AG10803 (cell line): Measurements from ENCODE around the gene PLCXD1.

Experiments used
- DNase-seq: peaks from one replicate; pipeline ENCODE4 v3.0.0; 2010; ENCODE audit warnings: low read depth
- H3K4me3 ChIP-seq: 2 replicates; pipeline ENCODE4 v1.5.1; 2011; ENCODE audit warnings: mild to moderate bottlenecking, low read length, control low read depth
- TF ChIP-seq, protein P1 (sequence below): conservative IDR thresholded peaks from 2 replicates; pipeline ENCODE4 v1.5.1; 2011; ENCODE audit warnings: mild to moderate bottlenecking, low read length, control low read depth, inconsistent platforms

The PLCXD1 gene

DNA sequence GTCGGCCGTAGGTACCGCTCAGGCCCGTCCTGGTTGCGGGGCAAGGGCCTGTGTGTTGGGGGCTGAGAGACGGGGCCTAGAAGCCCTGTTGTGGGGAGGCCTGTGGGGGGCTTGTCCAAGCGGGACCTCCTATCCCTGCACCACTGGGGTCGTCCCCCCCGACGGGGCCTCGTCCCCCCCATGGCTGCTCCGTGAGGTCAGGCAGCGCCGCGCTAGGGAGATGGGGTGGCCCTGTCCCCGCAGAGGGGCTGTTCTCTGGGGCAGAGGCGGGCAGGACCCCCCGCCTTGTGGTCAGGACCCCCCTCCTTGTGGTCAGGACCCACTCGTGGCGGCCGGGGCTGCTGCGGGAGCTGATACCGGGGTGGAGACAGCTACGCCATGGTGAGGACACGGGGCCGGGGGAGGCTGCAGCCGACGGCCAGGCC is 49.6 kb downstream of the PLCXD1 start:
- no peak for DNase-seq
- no peak overlapping the region for H3K4me3 ChIP-seq
- TF ChIP-seq, protein P1, sequence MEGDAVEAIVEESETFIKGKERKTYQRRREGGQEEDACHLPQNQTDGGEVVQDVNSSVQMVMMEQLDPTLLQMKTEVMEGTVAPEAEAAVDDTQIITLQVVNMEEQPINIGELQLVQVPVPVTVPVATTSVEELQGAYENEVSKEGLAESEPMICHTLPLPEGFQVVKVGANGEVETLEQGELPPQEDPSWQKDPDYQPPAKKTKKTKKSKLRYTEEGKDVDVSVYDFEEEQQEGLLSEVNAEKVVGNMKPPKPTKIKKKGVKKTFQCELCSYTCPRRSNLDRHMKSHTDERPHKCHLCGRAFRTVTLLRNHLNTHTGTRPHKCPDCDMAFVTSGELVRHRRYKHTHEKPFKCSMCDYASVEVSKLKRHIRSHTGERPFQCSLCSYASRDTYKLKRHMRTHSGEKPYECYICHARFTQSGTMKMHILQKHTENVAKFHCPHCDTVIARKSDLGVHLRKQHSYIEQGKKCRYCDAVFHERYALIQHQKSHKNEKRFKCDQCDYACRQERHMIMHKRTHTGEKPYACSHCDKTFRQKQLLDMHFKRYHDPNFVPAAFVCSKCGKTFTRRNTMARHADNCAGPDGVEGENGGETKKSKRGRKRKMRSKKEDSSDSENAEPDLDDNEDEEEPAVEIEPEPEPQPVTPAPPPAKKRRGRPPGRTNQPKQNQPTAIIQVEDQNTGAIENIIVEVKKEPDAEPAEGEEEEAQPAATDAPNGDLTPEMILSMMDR = no peak

DNA sequence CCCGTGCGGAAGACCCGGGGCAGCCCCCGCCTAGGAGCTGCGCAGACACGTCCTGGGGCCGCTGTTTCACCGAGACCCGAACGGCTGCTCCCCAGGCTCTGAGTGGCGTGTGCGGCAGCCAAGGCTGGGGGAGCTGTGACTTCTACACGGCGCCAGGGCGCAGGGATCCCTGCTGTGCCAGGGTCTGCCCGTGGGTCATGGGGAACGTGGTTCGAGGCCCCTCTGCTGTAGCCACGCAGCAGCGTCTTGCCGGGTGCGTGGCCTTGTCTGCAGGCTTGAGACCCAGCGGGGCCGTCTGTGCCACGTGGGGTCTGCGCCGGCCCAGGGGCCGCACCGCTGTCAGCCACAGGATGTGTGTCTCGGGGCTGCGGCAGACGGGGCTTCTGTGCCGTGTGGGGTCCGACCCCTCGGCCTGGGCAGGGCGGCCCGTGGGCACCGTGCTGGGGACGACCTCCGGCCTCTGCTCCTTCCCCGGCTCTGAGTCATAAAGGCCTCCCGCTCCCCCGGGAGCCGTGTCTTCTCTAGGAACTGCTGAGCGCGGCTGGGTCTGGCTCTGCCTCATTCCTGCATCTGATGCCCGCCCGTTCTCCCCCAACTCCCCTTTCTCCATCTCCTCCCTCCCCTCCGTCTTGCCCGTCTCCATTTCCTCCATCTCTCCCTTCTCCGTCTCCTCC is 50.1 kb downstream of the PLCXD1 start:
- peak overlapping the region; percentile 23 for H3K4me3 ChIP-seq
- peak; percentile 39 for DNase-seq
- TF ChIP-seq, protein P1 = no peak

DNA sequence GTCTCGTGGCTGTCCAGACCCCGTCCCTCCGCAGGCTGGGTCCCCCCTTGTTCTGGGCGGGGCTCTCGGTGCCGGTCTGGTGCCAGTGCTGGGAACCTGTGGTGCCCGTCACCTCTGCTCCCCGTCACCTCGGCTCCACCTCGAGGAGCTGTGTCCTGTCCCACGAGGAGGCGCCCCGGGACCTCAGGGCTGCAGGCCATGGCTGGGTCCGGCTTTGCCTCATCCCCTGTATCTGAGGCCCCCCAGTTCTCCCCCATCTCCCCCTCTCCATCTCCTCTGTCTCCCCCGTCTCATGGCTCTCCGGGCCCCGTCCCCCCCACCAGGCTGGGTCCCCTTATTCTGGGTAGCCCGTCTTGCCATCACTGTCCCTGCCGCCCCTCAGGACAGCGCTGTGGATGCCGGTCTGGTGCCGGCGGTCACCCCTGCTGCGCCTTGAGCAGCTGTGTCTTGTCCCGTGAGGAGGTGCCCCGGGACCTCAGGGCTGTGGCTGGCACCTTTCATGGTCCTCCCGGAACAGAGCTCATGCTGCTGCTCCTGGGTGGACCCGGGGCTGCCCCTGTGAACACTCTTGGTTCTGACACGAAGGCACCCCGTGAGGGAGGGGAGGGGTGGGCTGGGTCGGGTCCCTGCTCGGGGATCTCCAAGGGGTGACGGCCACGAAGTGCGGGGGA is 50.8 kb downstream of the PLCXD1 start:
- no peak for DNase-seq
- TF ChIP-seq, protein P1 = no peak
- peak overlapping the region; percentile 17; the same call in 1 of the 2 replicates for H3K4me3 ChIP-seq

DNA sequence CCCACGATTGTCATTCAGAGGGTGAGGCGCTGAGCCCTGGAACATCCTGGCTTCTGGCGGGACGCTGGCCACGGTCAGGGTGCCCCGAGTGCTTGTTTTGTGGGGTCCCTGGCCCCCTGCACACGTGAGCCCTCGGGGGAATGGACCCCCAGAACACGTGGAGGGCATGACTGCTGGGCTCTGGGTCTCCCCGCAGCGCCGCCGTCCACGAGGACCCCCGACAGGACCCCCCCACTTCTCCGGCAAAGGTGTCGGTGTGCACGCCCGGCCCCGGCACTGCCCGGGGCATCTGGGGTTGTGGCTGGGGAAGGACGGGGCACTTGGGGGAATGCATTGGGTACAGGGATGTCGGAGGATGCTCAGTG is 51.3 kb downstream of the PLCXD1 start:
- no peak overlapping the region for H3K4me3 ChIP-seq
- TF ChIP-seq, protein P1 = no peak
- no peak for DNase-seq

DNA sequence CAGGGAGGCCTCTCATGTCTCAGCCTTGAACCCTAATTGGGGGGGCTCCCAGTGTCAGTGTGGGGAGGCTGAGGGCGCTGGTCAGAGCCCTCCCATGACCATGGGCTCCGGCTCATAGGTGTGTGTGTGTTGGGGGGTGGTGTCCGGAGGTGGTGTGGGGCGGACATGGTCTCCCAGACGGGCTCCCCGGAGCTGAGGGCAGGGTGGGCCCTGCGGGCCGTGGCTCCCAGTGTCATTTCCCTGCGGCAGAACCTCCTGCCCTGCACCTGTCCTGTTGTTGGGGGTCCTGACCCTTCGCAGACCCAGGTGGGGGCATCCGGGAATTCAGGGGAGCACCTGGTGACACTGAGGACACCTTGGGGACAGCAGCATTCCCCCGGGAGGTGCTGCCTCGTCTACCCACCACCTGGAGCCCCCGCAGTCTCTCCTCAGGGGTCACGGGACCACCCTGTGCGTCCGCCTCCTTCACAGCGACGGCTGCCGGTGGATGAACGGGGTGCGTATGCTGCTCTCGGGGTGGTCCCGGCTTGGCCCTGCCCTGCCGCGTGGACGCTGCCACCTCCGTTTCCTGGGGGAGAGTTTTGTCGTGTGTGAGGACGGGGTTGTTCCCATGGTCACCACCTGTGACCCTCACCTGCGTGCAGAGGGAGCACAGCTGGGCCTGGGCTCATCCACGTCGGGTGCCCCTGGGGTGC is 51.9 kb downstream of the PLCXD1 start:
- DNase-seq = no peak
- no peak overlapping the region for H3K4me3 ChIP-seq
- TF ChIP-seq, protein P1 = no peak

DNA sequence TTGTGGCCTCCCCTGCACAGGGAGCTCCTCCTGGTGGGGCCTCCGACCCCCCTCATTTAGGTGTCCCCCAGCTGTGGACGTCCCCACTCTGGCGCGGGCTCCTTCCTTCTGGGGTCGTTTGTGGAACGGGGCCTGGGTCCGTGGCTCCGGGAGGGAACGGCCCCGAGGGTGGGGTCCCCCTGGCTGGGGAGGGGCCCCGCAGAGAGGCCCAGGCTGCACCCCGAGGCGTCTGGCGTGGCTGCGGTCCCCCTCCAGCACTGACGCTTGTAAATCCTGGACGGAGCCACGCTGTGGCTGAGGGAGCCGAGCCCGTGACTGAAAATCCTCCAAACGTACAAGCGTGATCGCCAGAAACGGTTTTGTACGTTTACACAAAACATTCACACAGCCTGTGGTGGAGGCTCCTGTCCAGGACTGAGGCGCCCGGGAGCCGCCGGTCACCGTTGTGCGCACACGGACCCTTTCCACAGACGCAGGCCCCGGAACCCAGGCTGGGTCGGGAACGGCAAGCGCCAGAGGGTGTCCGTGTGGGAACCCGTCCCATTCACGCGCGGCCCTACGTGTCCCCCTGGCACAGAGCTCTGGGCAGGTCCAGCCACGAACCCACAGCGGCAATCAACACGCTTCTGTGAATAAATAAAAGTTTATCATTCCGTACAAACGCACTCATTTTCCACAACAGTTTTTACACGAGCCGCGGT is 52.6 kb downstream of the PLCXD1 start:
- H3K4me3 ChIP-seq = no peak overlapping the region
- TF ChIP-seq, protein P1 = no peak
- no peak for DNase-seq
